NCI-H82 (cell line): Measurements from ENCODE around the gene KRT3.
A peak's percentile ranks its signal among the peaks of the same experiment; 100 is the strongest.

Source experiments
- DNase-seq: peaks from one replicate; lab custom pipeline; 2025; lab: John Stamatoyannopoulos, UW

KRT3 gene

GRCh38 chr12:52827499-52828090 lies 31.7 kb upstream of the KRT3 start:
- no peak for DNase-seq

DNA sequence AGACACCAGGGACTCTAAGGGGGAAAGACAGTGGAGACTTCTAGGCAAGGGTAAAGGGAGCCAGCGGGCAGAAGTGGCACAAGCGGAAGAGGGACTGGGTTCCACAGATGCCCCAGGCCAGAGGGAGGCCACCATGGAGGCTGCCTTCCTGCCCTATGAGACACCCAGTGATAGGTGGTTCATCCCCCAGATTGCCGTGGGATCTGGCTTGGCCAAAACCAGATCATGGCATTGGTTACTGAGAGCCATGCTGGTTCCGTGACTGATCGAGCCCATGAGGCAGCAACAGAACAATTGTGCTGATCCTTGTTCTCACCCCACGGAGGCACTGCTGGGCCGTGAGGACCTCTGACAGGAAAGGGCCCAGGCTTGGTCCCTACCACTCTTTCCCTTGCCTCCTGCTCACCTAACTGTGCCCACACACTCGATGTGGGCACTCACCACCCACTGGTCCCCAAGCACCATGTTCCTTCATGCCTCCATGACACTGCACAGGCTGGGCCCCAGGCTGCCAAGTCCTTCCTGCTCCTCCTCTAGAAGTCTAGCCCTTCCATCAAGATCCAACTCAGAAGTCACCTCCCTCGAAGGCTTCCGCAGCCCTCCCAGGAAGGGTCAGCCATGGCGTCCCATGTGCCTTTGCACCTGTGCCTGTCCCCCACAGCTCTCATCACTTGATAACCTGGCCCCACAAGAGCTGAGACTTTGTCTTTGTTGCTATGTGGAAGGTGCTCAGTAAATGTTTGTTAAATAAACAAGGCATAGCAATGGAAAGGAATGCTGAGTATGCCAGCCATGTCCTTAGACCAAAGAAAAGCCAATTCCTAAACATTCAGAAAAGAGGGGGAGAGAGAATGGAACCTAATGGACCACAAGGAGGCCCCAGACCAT lies 30.9 kb upstream of the KRT3 start:
- no peak for DNase-seq

GRCh38 chr12:52825961-52826360 lies 30.0 kb upstream of the KRT3 start:
- DNase-seq: no peak

DNA sequence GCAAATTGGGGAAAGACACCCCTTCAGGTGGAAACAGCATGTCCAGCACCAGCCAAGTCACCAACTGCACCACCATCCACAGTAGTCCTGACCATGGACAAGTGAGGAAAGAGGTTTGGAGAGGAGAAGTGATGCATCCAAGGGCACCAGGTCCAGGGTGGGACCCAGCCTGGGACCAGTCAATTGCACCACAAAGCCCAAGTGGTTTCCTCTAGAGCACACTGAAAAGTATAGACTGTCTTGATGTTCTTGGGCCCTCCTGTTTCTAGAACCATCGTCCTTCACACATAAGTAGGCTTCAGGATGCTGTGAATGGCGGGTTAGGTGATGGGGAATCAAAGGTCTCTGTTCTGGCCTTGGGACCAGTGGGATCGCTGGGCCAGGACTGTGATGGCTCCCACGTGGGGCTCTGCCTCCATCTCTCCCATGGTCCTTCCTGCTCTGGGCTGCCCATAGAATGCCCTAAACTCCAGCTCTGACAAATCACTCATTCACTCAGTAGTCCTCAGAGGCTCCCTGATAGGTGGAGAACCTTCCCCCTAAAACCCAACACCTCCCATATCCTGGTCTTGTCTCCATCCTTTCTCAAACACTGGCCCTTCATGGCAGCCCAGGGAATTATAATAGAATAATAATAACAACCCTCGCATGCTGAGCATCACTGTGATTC lies 29.0 kb upstream of the KRT3 start:
- DNase-seq: no peak

- no peak for DNase-seq
These were observed 28.0 kb upstream of the KRT3 start for GRCh38 chr12:52823761-52824450.

GRCh38 chr12:52822771-52823510 lies 27.0 kb upstream of the KRT3 start:
- no peak for DNase-seq

DNA sequence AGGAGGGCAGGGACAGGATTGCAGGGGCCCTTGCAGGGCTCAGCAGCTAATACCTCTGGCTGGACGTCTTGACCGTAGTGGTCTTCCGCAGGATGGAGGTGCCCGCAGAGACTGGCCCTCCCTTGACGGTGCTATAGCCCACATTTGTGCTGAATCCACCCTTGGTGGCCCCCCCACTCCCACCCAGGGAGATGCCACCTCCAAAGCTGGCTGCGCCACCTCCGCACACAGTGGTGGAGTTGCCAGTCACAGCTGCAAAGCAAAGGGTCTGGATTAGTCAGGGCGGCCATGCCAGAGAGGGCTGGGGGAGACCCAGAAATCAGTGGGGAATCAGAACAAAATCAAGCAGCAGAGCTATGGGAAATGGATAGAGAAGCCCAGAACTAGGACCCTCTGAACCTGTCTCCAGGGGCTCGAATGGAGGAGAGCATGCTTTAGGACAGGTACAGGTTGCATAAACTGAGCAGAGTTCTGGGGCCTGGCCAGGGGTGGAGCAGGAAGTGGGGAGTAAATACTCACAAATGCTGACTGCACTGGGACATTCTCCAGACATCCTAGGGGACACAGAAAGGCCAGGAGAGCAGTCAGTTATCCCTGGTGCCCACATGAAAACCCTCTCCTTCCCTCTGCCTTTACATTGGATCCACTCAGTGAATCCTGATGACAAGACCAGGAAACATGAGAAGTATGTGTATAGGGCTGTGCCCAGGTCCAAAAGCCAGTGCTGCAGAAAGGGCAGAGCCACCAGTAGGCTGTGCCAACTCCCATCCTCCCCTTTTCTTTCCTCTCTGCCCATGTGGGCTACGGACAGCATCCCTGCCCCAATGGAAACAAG lies 26.1 kb upstream of the KRT3 start:
- DNase-seq: no peak

DNA sequence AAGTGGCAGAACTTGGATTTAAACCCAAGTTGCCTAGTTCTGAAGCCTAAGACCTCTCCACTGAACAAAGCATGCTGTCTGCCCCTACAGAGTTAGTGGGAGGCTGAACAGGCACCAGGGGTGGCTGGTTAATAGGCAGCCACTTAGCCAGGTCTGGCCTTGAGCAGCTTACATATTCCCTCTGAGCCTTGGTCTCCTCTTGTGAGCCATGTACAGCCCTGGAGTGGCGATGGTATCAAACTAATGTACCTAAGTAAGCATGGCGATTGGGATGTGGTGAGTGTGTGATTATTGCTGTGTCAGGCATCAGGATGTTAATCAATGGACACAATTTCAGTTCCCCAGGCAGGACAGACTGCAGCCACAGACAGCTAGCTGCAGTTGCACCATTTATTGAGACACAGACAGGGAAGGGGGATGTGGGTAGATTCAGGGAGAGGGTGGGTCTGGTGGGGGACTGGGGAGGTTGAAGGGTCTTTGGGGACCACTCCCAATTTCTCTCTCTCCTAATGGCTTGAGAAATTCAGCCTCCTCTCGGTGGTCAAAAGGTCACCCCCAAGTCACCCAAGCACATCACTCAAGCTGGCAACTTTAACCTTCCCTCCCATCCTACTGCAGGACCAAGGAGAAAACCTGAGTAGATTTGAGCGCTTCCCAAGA lies 25.3 kb upstream of the KRT3 start:
- DNase-seq: no peak

DNA sequence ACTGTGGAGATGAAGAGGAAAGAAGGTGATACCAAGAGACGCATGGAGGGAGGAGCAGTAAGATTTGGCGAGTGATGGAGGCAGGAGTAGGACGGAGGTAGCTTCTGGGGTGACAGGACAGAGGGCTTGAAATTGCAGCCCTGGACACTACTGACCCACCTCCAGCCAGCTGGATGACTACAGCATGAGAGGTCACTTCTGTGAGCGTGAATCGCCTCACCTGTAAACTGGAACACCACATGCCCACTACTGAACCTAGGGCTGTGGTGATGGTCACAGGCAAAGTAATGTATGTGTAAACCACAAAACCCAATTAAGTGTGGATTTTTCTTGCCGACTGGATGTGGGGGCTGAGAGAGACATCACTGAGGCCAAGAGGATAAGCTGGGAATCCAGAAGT lies 24.6 kb upstream of the KRT3 start:
- no peak for DNase-seq

GRCh38 chr12:52819731-52820510 lies 24.0 kb upstream of the KRT3 start:
- DNase-seq: no peak

GRCh38 chr12:52818887-52819420 lies 23.0 kb upstream of the KRT3 start:
- no peak for DNase-seq

DNA sequence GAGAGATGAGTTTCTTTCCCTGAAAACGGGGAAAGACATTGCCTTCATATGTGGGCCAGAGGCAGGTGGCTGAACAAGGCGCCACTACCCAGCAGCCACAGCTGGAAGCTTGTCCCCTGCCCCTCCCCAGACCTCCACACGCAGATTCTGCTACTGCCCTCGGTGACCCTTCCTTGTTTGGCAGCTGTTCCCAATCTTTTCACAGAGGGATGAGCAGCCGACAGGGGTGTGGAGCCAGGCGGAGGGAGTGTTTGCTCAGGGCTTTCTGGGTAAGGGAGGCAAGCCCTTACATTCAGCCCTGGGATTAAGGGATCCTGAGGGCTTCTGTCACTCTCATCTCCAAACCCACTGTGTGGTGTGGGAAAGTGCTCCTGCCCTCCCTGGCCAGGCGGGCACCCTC lies 22.5 kb upstream of the KRT3 start:
- DNase-seq: peak; percentile 82

GRCh38 chr12:52817699-52818238 lies 21.9 kb upstream of the KRT3 start:
- DNase-seq: no peak

GRCh38 chr12:52817003-52817698 lies 21.2 kb upstream of the KRT3 start:
- no peak for DNase-seq

- no peak for DNase-seq
These were observed 20.0 kb upstream of the KRT3 start for GRCh38 chr12:52815676-52816588.

DNA sequence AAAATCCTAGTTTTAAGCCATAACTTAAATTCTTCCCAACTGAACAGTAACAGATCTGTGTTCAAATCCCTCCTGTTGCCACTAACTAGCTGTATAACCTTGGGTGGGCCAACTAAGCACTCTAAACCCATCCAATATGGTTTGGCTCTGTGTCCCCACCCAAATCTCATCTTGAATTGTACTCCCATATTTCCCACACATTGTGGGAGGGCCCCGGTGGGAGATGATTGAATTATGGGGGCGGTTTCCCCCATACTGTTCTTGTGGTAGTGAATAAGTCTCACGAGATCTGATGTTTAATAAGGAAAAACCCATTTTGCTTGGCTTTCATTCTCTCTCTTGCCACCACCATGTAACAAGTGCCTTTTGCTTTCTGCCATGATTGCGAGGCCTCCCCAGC lies 19.2 kb upstream of the KRT3 start:
- no peak for DNase-seq

DNA sequence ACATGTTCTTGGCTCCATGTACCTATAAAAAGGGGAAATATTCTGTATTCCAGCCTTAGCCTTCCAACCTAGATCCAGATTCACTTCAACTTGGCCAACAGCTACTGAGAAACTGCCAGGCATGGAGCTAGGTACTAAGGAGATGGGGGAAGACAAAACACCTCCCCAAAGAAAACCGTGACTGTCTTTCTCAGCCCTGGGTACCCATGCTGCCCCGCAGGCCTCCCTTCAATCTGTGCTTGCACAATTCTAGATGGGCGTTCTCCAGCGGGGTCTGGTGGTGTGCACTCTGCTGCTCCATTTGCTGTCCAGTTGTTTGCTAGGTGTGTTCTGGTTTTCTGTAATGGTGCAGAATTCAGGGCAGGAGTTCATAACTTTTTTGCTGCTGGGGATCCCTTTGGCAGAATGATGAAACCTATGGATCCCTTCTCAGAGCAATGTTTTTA lies 18.8 kb upstream of the KRT3 start:
- DNase-seq: no peak
